ENCODE data around the gene CTBP2.

DNA sequence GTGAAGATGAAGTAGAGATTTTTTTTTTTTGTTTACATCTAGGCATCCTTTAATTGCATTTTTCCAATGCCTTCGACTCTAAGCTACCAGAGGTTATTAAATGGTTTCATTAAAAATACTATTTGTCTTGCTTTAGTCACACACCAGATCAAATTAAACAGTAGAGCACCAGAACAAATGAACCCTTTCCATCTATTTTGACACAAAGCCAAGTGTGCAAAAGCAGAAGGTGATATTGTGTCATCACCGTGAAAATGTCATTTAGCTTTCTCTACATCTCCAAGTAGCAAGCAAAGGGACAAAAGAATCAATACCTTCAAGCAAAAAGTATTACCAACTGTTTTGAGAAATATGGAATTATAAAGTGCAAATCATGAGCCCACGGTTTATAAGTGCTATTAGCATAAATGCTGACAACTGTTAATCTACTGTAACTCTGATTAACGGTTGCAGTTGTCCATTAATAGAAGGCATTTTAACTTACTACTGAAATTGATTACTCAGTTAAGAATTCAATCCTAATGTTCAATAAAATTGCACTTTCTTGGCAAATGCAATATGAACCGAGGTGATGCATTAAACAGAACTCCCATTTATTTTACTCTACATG is 49.1 kb downstream of the CTBP2 start:
- TF ChIP-seq, protein P1, sequence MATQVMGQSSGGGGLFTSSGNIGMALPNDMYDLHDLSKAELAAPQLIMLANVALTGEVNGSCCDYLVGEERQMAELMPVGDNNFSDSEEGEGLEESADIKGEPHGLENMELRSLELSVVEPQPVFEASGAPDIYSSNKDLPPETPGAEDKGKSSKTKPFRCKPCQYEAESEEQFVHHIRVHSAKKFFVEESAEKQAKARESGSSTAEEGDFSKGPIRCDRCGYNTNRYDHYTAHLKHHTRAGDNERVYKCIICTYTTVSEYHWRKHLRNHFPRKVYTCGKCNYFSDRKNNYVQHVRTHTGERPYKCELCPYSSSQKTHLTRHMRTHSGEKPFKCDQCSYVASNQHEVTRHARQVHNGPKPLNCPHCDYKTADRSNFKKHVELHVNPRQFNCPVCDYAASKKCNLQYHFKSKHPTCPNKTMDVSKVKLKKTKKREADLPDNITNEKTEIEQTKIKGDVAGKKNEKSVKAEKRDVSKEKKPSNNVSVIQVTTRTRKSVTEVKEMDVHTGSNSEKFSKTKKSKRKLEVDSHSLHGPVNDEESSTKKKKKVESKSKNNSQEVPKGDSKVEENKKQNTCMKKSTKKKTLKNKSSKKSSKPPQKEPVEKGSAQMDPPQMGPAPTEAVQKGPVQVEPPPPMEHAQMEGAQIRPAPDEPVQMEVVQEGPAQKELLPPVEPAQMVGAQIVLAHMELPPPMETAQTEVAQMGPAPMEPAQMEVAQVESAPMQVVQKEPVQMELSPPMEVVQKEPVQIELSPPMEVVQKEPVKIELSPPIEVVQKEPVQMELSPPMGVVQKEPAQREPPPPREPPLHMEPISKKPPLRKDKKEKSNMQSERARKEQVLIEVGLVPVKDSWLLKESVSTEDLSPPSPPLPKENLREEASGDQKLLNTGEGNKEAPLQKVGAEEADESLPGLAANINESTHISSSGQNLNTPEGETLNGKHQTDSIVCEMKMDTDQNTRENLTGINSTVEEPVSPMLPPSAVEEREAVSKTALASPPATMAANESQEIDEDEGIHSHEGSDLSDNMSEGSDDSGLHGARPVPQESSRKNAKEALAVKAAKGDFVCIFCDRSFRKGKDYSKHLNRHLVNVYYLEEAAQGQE (IDR thresholded peaks at IDR 0.05; ENCODE audit: low read depth), result no peak
- no peak for TF ChIP-seq FOXM1 (IDR thresholded peaks at IDR 0.05; ENCODE audit: borderline replicate concordance, low read depth)

Measured in Ishikawa (cell line).